ENCODE data around the gene TBC1D22A. TPM values are rescaled to one million over a fixed set of nuclear protein-coding genes. Genes with fewer than 3 reads are reported as not detected.
A peak's percentile ranks its signal among the peaks of the same experiment; 100 is the strongest.
"Not testable (repeated sequence)": the region's sequence is repeated elsewhere in the genome, so short reads cannot be mapped to it uniquely, and the experiment has no call there.

Gene TBC1D22A
- total RNA-seq, 2 donors from 2014 or later = 52.4 to 108 TPM

GRCh38 chr22:47106806-47107205 is 344.4 kb downstream of the TBC1D22A start:
- Mint-ChIP-seq H3K4me1 (peaks cover 20% of the 10 kb centered on the region), H3K27ac (peak overlapping the region; percentile 51), H3K36me3 (ENCODE audit: low read depth) (peaks cover 31% of the 10 kb centered on the region), H3K4me3 (no peak overlapping the region), H3K27me3 (no peaks in the 10 kb centered on the region), H3K9me3 (no peaks in the 10 kb centered on the region)
- peak; percentile 54 for ATAC-seq (replicated peaks)

DNA sequence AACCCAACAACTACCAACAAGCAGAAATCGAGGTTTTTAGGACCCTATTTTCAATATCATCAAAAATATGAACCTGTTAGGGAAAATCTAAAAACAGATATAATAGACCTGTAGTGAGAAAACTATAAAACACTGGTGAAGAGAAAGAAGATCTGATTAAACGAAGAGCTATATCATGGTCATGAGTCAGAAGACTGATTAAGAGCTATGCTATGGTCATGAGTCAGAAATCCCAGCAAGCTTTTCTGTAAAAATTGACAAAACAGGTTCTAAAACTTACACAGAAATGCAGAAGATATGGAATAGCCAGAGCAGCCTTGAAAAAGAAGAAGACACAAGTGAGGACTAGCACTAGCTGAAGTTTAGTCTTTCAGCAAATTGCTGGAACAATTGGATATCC is 345.0 kb downstream of the TBC1D22A start:
- no peak overlapping the region for H3K4me3 Mint-ChIP-seq
- H3K27me3 Mint-ChIP-seq = no peaks in the 10 kb centered on the region
- H3K9me3 Mint-ChIP-seq = no peaks in the 10 kb centered on the region
- peaks cover 20% of the 10 kb centered on the region for H3K4me1 Mint-ChIP-seq
- H3K27ac Mint-ChIP-seq = peak overlapping the region; percentile 51
- H3K36me3 Mint-ChIP-seq (ENCODE audit: low read depth) = peaks cover 34% of the 10 kb centered on the region
- peak; percentile 73 for ATAC-seq (replicated peaks)

GRCh38 chr22:47110817-47111443 is 348.5 kb downstream of the TBC1D22A start:
- H3K36me3 Mint-ChIP-seq (ENCODE audit: low read depth) = peaks cover 39% of the 10 kb centered on the region
- no peak for ATAC-seq (replicated peaks)
- no peaks in the 10 kb centered on the region for H3K27me3 Mint-ChIP-seq
- peak overlapping the region; percentile 46 for H3K27ac Mint-ChIP-seq
- peaks cover 14% of the 10 kb centered on the region for H3K4me1 Mint-ChIP-seq
- no peaks in the 10 kb centered on the region for H3K9me3 Mint-ChIP-seq
- no peak overlapping the region for H3K4me3 Mint-ChIP-seq

DNA sequence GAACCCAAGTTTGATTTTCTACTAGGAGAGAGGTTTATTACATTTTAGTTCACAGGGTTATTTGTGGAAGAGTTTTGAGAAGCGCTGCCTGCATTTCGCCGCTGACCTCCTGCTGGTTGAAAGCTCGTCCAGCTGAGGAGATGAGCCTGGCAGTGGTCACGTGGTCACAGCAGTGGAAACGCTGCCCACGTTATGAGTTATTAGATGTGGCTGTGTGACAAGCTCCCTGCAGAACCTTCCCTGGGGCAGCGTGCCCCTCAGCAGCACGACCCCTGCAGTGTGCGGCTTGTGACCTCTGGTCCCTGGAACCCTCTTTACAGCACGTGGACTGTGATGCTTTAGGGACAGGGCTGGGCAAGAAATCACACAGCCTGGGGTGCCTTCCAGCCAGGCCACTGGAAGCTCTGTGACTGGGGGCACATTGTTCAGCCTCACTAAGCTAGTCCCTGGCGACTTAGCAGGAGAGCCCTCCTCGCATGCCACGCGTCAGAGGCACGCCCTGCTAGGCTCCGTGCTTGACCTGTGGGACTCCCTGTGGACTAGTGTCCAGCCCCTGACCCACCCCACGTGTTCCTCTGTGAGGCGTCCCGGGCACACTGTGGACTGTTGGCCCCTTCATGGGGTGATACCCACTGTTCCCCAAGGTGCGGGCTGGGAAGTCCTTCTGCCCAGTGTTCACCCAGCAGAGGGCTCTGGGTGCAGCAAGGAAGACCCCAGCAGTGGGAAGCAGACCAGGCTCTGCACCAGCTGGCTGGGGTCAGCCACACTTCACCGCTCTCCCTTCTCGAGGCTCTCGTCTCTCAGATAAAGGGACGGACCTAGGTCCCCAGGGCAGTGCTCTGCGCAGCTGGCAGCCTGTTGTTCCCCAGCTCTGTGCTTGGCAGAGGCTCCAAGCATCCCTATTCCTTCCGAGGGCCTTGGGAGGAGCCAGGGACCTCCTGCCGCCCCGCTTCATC is 349.5 kb downstream of the TBC1D22A start:
- ATAC-seq (replicated peaks) = no peak
- Mint-ChIP-seq H3K27me3 (no peaks in the 10 kb centered on the region), H3K36me3 (ENCODE audit: low read depth) (peaks cover 37% of the 10 kb centered on the region), H3K9me3 (no peaks in the 10 kb centered on the region), H3K4me1 (peaks cover 5% of the 10 kb centered on the region), H3K4me3 (no peak overlapping the region), H3K27ac (peak overlapping the region; percentile 46)

DNA sequence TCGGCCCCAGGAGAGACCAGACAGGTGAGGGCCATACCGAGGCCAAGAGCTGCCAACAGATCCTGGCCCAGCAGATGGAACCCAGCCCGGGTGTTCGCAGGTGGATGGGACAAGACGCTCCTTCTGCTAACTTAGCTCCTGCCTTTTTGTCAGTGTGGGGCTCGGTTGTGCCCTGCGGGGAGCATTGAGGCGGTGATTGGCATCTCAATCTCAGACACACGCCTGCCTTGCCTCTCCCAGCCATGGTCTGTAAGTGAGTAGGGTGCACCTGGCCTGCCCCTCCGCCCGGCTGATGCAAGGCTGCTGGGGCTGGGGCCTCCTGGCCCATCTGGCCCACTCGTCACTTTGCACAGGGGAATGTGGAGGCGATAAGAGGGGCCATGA is 350.1 kb downstream of the TBC1D22A start:
- Mint-ChIP-seq H3K36me3 (ENCODE audit: low read depth) (peaks cover 39% of the 10 kb centered on the region), H3K9me3 (no peaks in the 10 kb centered on the region), H3K4me3 (no peak overlapping the region), H3K27me3 (no peaks in the 10 kb centered on the region), H3K27ac (no peak overlapping the region), H3K4me1 (peaks cover 5% of the 10 kb centered on the region)
- no peak for ATAC-seq (replicated peaks)

DNA sequence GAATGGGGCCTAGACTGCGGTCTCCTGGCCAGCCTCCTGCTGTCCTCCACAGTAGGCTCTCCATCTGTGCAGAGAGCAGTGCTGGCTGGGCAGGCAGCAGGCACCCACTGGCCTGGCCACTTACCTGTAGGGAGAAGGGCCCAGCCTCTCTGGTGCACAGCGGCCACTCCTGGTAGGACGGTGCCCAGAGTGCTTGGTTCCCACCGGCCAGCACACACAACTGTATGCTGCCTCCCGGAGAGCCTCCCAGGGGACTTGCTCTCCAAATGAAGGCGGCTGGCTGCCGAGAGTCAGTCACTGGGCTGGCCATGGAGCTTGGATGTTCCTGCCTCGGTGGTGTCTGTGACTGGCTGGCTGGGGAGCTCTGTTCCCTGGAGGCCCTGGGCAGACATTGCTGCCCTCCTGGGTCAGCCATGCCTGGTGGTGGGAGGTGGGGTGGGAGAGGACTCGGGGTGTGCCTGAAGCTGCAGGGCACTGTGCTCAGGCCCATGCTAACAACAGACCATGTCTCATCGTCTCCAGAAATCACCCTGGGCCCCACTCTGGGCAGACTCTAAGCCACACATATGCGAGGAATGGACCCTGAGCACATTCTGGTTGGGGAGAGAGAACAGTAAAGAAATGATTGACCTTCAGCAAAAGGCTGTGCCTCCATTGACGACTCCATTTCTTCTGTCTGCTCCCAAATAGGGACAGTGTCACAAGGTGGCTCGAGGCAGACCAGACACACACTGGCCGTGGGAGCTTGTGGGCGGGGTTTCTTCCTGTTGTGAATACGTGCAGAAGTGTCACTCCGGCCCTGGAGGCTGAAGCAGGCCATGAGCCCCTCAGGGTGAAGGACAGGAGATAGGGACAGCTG is 350.8 kb downstream of the TBC1D22A start:
- Mint-ChIP-seq H3K27me3 (no peaks in the 10 kb centered on the region), H3K9me3 (no peaks in the 10 kb centered on the region), H3K36me3 (ENCODE audit: low read depth) (peaks cover 39% of the 10 kb centered on the region), H3K4me1 (peaks cover 5% of the 10 kb centered on the region), H3K4me3 (no peak overlapping the region), H3K27ac (no peak overlapping the region)
- ATAC-seq (replicated peaks) = no peak

GRCh38 chr22:47113853-47114415 is 351.5 kb downstream of the TBC1D22A start:
- no peak overlapping the region for H3K4me3 Mint-ChIP-seq
- H3K4me1 Mint-ChIP-seq = peaks cover 5% of the 10 kb centered on the region
- no peak for ATAC-seq (replicated peaks)
- no peaks in the 10 kb centered on the region for H3K27me3 Mint-ChIP-seq
- H3K9me3 Mint-ChIP-seq = no peaks in the 10 kb centered on the region
- no peak overlapping the region for H3K27ac Mint-ChIP-seq
- peaks cover 39% of the 10 kb centered on the region for H3K36me3 Mint-ChIP-seq (ENCODE audit: low read depth)

GRCh38 chr22:47114813-47115517 is 352.5 kb downstream of the TBC1D22A start:
- H3K4me1 Mint-ChIP-seq = no peaks in the 10 kb centered on the region

DNA sequence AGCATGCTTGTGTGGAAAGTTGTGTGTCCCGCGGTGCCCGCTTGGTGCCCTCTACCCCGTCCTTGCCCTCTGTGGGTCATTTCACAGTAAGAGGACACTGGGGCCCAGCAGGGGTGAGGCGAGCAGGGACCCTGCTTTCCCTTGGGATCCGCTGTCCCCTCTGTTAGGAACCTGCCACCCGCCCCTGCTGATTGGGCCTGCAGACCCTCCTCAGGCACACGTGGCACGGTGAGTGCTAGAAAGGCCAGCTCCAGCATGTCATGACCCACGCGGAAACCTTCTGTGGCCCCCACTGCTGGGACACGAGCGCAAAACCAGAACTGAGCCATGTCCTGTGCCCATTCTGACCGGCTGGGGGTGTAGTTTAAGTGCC is 353.1 kb downstream of the TBC1D22A start:
- H3K27ac Mint-ChIP-seq = no peak overlapping the region
- no peak overlapping the region for H3K4me3 Mint-ChIP-seq
- ATAC-seq (replicated peaks) = no peak
- no peaks in the 10 kb centered on the region for H3K9me3 Mint-ChIP-seq
- H3K36me3 Mint-ChIP-seq (ENCODE audit: low read depth) = peaks cover 28% of the 10 kb centered on the region
- H3K4me1 Mint-ChIP-seq = no peaks in the 10 kb centered on the region
- no peaks in the 10 kb centered on the region for H3K27me3 Mint-ChIP-seq

More at GRCh38 chr22:47114813-47115517, 352.5 kb downstream of the TBC1D22A start:
- Mint-ChIP-seq H3K27me3 (no peaks in the 10 kb centered on the region), H3K36me3 (ENCODE audit: low read depth) (peaks cover 31% of the 10 kb centered on the region), H3K9me3 (no peaks in the 10 kb centered on the region), H3K4me3 (no peak overlapping the region), H3K27ac (no peak overlapping the region)
- ATAC-seq (replicated peaks) = no peak

DNA sequence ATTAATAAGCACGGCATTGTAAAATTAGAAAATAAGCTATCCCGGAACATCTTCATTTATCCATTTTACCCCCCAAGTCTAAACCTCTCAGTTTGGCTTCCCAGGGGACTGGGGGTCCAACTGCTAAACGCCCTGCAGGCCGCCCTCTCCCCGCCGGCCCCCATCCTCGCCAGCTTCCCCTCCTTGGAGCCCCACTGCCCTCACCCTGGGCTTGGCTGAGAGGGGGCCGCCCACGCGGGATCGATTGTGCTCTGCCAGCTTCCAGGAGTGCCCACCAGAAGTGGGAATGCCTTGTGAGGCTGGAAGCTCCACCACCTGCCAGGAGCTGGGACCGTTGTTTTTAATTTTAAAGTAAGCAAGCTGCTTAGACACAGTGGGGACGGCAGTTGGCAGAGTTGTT is 353.5 kb downstream of the TBC1D22A start:
- Mint-ChIP-seq H3K27ac (no peak overlapping the region), H3K9me3 (no peaks in the 10 kb centered on the region), H3K36me3 (ENCODE audit: low read depth) (peaks cover 28% of the 10 kb centered on the region), H3K27me3 (no peaks in the 10 kb centered on the region), H3K4me1 (no peaks in the 10 kb centered on the region), H3K4me3 (no peak overlapping the region)
- ATAC-seq (replicated peaks) = no peak

- Mint-ChIP-seq H3K4me1 (no peaks in the 10 kb centered on the region), H3K27me3 (no peaks in the 10 kb centered on the region), H3K9me3 (no peaks in the 10 kb centered on the region)
These were observed 354.2 kb downstream of the TBC1D22A start for GRCh38 chr22:47116426-47117341.

DNA sequence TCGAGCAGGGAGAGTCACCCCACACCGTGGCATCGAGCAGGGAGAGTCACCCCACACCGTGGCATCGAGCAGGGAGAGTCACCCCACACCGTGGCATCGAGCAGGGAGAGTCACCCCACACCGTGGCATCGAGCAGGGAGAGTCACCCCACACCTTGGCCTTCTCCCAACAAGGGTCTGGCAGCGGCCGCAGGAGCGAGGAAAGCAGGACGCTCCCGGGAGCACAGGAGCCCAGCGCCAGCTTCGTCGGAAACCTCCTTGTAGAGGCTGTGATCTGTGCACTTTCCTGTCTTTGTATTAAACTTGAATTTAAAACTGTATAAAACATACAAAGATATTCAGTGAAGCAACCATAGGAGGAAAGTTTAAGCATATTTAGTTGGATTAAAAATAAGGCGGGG is 355.0 kb downstream of the TBC1D22A start:
- not testable (repeated sequence) for H3K27ac Mint-ChIP-seq; H3K9me3 Mint-ChIP-seq; ATAC-seq (replicated peaks); H3K4me3 Mint-ChIP-seq; H3K27me3 Mint-ChIP-seq; H3K4me1 Mint-ChIP-seq
- H3K36me3 Mint-ChIP-seq (ENCODE audit: low read depth) = peaks cover 21% of the 10 kb centered on the region

More at GRCh38 chr22:47116426-47117341, 354.2 kb downstream of the TBC1D22A start:
- Mint-ChIP-seq H3K36me3 (ENCODE audit: low read depth) (peaks cover 25% of the 10 kb centered on the region), H3K27ac (no peak overlapping the region), H3K4me3 (no peak overlapping the region)
- ATAC-seq (replicated peaks) = no peak

- no peak overlapping the region for H3K4me3 Mint-ChIP-seq
- H3K9me3 Mint-ChIP-seq = no peaks in the 10 kb centered on the region
- H3K4me1 Mint-ChIP-seq = peaks cover 7% of the 10 kb centered on the region
- H3K27ac Mint-ChIP-seq = no peak overlapping the region
- ATAC-seq (replicated peaks) = no peak
- no peaks in the 10 kb centered on the region for H3K27me3 Mint-ChIP-seq
- peaks cover 16% of the 10 kb centered on the region for H3K36me3 Mint-ChIP-seq (ENCODE audit: low read depth)
These were observed 356.7 kb downstream of the TBC1D22A start for GRCh38 chr22:47119181-47119580.
